HT1080 (cell line): ENCODE results near the gene HMCN2. TPM values are rescaled to one million over a fixed set of nuclear protein-coding genes. Genes with fewer than 3 reads are reported as not detected.
A peak's percentile ranks its signal among the peaks of the same experiment; 100 is the strongest.

Source experiments
- DNase-seq: peaks from one replicate; pipeline ENCODE4 v3.0.0-alpha.2; 2015; ENCODE audit warnings: low read depth
- total RNA-seq: library from RNA; depleted of rRNA; stranded (reverse); fragments of >200 nt; shearing (Covaris generic); gene quantifications from 2 replicates; pipeline ENCODE4 v1.2.3, GENCODE V29; 2014

HMCN2 gene
- total RNA-seq, 1 experiment from 2014 or later = 0.48 TPM

DNA sequence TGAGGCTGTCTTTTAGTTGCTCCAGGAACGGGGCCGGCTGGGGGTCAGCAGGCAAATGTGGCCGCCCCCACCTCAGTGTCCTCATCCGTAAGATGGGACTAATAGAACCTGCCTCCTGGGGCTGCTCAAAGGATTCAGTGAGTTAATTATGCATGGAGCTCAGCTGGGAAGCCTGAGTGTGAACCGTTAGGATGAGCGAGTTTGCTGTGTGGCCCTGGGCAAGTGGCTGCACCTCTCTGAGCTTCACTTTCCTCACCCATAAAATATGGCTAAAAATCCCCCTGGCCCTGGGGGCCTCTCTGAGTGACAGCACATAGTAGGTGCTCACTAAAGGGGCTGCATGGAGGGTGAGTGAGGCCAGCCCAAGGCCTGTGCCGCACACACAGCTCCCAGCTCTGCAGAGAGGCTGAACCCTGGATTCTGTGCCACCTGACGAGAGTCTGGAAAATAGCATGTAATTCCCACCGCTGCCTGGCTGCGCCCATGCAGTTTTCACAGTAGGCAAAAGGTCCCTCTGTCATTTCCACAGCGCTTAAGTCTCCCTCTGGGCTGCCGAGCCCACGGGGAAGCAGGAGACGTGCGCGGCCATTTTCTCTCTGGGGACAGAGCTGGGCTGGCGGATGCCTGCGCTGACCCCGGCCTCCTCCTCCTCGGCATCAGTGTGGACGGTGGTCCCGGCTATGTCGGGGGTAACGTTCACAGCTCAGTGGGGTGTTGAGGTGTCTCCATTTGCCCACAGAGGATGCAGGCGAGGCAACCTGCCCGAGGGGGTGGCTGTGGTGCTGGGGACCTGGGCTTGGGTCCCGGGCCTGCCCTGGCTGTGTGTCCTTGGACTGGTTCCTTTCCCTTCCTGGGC lies 197.4 kb downstream of the HMCN2 start:
- no peak for DNase-seq

DNA sequence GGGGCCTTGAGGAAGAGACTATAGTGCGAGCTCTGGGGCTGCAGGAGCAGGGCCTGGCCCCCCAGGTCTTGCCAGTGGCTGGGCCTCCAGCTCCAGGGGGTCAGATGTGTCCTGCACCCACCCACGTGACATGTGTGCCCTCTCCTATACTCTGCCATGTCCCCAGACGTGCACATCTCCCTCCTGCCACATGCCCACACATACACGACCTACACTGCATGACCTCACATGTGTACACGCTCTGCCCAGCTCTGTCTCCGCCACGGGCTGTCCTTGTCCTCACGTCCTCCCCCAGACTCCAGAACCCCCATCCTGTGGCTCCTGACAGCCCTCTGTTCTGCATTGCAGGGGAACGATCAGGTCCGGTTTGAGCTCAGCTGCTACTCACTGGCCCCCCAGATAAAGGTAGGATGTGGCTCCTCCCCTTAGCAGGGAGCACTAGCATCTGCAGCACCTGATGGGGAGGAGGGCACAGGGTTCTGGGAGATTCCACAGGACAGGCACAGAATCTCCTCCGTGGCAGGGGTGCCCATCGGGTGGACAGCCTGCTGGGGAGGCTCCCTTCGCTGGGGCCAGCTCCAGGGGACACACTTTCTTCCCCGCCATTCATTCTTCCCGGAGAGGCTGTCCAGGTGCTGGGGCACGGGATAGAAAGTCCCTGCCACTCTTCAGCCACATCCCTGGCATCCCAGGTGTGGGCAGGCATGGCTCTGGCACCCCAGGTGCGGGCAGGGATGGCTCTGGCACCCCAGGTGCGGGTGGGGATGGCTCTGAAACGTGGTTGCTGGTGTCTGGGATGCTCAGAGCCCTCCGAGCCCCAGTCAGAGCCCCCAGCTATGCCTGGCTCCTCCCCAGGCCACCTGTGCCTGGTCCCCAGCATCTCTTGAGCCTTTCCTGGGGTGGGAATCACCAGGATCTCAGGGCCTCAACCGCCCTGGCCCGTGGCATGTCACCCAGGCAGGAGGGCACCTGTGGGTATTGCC lies 198.5 kb downstream of the HMCN2 start:
- no peak for DNase-seq

- DNase-seq = no peak
Observed at GRCh38 chr9:130465383-130466096, 200.0 kb downstream of the HMCN2 start.

DNA sequence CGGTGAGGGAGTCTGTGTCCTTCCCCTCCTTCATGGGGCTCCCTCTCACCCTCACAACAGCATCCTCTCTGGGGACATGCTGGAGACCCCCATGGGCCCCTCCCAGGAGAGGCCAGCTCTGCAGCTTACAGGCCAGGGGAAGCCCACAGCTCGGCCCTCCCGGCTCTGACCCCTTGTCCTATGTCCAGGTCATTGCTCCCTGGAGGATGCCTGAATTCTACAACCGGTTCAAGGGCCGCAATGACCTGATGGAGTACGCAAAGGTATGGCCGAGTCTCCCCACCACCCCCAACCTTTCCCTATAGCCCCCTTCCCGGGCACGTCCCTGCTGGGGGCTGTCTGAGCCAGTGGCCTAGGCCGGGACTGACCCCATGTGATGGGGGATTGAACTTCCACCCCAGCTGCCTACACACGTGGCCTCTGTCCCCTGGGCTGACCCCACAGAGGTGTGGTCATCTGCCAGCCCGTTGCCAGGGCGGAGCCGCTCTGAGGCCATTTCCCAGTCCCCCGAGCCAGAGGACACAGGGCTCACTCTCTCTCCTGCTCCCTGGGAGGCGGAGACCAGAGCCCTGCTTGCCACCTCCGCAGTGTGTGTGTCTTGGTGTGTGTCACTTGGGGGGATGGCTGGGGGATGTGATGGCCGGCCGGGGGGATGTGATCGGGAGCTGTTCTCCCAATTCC lies 201.1 kb downstream of the HMCN2 start:
- DNase-seq = no peak

DNA sequence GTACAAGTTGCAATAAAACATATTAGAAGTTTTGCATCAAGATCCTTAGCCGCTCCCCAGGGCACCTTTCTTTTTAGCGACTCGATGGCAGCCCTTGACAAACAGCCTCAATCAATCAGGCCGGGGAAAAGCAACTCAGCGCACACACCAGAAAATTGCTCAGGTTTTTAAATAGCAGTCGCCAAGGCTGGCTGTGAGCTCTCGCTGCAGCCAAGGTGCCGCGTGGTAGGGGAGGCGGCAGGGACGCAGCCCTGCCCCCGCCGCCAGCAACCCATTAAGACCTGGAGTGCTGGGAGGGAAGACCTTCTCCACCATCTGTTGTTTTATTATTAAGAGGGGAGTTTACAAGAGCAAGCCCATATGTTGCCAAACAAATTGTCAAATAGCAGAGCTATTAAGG lies 201.8 kb downstream of the HMCN2 start:
- no peak for DNase-seq

DNA sequence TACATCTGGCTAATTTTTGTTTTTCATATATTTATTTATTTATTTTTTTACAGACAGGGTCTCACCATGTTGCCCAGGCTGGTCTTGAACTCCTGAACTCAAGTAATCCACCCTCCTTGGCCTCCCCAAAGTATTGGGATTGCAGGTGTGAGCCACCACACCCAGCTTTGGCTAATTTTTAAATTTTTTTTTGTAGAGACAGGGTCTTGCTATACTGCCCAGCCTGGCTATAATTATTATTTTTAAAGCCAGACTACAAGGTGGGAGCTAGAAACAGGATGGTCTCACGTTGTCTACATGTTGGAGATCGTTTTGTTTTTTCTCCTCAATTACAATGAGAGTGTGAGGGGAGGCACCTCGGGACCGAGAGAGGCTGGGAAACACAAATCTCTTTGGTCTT lies 203.0 kb downstream of the HMCN2 start:
- DNase-seq = no peak

DNA sequence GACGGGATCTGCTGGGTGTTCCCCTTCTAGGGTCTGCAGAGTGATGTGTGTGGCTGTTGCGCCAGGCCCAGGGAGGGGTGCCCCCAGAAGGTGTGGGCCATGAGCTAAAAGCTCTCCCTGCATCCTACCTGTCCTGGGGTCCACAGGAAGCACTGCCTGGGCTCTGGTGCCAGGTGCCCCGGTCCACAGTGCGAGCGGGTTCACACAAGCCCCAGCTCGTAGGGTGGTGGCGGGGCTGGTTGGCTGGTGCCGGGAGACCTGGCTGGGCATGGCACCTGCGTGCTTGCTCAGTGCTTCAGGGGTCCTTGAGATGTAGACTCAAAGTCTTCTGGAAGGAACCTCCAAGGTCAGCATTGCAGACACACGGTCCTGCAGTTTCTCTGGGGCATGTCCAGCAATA lies 204.7 kb downstream of the HMCN2 start:
- DNase-seq = no peak

GRCh38 chr9:130470950-130471349 lies 205.4 kb downstream of the HMCN2 start:
- no peak for DNase-seq

- DNase-seq = no peak
Observed at GRCh38 chr9:130471411-130472183, 206.0 kb downstream of the HMCN2 start.

GRCh38 chr9:130472184-130472705 lies 206.7 kb downstream of the HMCN2 start:
- DNase-seq = no peak

- no peak for DNase-seq
Observed at GRCh38 chr9:130473009-130473408, 207.4 kb downstream of the HMCN2 start.

- DNase-seq = no peak
Observed at GRCh38 chr9:130473566-130473965, 208.0 kb downstream of the HMCN2 start.

DNA sequence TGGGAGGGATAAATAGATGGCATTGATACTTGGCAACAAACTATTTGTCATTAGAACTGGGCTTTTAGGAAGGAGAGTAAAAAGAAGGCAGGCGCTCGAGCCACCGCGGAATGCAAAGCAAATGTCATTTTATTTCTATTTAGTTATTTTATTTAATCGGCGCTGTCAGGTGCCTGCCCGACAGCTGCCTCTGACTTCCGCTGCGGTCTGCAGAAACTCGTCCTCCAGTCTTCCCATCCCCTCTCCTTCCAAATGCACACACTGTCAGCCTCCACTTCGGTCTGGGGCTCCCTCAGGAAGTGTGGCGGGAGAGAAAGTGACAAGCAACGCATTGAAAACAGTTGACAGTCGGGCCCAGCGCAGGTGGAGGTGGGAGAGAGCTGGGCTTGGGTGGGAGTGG lies 208.5 kb downstream of the HMCN2 start:
- no peak for DNase-seq

- no peak for DNase-seq
Observed at GRCh38 chr9:130476151-130476730, 210.7 kb downstream of the HMCN2 start.

DNA sequence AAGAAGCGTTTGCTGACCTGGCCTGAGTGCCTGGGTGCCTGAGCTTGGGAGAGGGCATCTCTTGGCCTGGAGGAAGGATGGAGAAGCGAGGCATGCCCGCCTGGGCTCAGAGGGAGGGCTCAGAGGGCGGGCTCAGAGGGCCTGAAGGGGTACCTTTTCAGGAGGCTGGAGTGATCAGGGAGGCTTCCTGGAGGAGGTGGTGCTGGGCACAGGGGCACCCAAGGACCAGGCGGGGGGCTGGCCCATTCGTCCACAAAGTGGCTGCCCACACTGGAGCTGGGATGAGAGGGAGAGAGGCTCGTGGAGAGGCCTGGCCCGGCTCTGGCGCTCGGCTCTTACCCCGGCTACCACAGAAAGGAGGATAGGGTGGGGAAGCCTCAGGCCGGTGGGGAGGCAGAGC lies 212.0 kb downstream of the HMCN2 start:
- no peak for DNase-seq

DNA sequence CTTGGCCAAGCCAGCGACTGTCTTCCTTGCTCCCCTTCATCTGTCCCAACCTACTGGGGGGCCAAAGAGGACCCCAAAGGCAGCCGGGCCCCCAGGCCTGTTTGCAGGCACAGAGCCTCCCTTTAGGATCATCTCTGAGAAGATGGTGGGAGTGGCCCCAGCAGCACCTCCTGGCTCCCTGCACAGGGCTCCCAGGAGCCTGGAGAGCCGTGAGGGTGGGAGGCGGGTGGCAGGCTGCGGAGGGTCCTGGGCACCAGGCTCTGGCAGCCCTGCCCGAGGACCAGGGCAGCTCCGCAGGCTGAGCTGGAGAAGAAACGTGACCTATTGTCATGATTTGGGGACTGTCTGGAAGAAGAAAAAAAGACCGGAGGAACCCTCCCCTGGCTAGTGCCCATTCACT lies 212.6 kb downstream of the HMCN2 start:
- DNase-seq = no peak

DNA sequence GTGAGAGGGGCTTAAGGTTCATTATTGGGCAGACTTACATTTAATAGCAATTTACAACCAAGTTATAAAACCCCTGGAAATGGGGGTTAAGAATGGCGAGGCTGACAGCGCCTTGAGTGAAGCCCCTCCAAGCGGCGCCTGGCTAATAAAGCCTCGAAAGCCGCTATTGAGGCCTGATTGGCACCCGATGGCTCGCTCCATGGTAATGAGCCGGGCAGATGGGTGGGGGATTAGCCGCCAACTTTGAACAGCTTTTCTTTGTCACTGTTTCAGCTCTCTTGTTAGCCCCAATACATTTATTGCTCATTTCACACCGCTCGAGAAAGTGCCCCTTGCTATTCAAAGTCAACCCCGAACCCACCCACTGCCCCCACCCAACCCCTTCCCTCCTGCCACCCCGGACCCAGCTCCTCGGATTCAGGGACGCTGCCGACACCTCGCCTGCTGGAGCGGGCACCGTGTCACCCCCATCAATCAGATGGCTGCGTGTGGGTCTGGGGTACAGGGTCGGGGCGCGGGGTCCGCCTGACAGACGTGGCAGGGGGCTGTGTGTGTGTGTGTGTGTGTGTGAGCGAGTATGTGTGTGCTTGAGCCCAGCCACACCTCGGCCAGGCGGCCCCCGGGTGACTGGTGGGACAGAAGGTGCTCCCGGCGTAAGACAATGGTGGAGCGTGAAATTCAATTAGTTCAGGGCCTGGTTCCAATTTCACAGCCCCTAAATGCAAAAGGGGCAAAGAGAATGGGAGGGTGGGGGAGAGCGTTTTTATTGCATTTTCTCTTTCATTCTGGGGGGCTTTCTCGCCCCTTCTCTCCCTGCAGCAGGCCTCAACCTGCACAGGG lies 213.4 kb downstream of the HMCN2 start:
- DNase-seq = no peak

DNA sequence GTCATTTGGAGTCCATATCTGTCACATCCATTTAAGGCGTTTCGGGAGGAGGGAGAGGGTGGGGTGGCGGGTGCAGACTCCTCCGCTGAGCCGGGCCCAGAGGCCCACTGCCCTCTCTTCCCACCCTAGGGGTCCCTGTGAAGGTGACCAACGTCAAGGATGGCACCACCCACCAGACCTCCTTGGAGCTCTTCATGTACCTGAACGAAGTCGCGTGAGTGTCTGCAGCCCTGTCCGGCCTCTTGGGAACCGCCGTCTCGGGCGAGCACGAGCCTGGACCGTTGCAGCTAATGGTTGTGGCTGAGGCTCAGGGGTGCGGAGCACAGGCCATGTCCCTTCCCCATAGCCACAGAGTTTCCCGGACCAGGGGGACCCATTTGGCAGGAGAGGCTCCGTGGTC lies 214.0 kb downstream of the HMCN2 start:
- no peak for DNase-seq

DNA sequence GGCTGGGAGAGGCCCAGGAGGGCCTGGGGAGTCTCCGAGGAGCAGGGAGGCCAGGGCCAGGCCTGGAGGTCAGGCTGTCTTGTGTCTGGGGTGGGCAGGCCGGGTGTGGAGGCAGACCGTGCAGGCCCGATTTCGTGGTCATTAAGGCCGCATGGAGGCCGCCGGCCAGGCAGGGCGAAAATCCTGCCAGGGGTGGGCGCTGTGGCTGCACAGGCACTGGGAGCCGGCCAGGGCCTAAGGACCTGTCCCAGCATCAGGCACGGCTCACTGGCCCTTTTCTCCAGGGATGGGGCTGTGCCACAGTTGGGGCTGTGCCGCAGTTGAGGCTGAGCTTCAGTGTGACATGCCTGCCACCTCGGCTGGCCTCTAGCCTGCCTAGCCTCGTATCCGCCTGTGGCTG lies 215.1 kb downstream of the HMCN2 start:
- peak; percentile 23 for DNase-seq
